K562 (cell line): ENCODE results near the gene BMP2K.

ENCODE experiments used
- TBP ChIP-seq: optimal IDR thresholded peaks from 2 replicates; pipeline ENCODE3; 2011; ENCODE audit warnings: low read depth, low read length, improper control_type of control experiment
- ZNF124 ChIP-seq: sonication (generic); formaldehyde crosslinking; IDR thresholded peaks from 2 replicates; pipeline ENCODE4 v1.8.1; 2022; ENCODE audit warnings: missing genetic modification reagents
- TF ChIP-seq, protein P1 (sequence below): fragments of 450-650 bp; formaldehyde crosslinking; IDR thresholded peaks from 2 replicates; pipeline ENCODE4 v1.4.0; 2022; ENCODE audit warnings: missing genetic modification characterization
- TF ChIP-seq, protein P2 (sequence below), 3 experiments: IDR thresholded peaks in 2 of 3; conservative IDR thresholded peaks in 1 of 3; 2 replicates each; pipeline ENCODE4 v1.5.1; 2011 to 2012; ENCODE audit warnings: low read length in 3 of 3, mild to moderate bottlenecking in 3 of 3, control low read depth in 2 of 3, improper control_type of control experiment in 1 of 3, inconsistent platforms in 1 of 3, low read depth in 1 of 3, mixed read lengths in 1 of 3, moderate library complexity in 1 of 3; ENCODE audit not compliant: insufficient read depth in 2 of 3

DNA sequence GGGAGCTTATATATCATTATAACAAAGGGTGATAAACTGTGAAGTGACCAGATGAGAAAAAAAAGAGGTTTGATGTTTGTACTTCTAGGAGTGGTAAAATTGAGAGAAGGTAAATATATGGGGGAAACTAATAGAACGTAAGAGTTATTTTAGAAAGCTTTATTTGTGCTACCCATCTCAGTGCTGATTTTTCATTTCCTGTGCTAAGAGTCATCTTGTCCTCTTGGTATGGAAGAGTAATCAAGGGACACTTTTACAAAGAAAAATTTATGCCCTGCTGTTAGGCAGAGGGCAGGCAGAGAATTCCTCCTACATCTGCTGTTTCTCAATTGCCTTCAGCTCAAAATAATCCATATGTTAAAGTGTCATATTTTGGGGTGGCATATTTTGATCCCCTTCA is 49.6 kb upstream of the BMP2K start:
- TF ChIP-seq ZNF124 (no peak), TBP (no peak)
- TF ChIP-seq, protein P1, sequence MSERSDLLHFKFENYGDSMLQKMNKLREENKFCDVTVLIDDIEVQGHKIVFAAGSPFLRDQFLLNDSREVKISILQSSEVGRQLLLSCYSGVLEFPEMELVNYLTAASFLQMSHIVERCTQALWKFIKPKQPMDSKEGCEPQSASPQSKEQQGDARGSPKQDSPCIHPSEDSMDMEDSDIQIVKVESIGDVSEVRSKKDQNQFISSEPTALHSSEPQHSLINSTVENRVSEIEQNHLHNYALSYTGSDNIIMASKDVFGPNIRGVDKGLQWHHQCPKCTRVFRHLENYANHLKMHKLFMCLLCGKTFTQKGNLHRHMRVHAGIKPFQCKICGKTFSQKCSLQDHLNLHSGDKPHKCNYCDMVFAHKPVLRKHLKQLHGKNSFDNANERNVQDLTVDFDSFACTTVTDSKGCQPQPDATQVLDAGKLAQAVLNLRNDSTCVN = no peak
- TF ChIP-seq, protein P2, sequence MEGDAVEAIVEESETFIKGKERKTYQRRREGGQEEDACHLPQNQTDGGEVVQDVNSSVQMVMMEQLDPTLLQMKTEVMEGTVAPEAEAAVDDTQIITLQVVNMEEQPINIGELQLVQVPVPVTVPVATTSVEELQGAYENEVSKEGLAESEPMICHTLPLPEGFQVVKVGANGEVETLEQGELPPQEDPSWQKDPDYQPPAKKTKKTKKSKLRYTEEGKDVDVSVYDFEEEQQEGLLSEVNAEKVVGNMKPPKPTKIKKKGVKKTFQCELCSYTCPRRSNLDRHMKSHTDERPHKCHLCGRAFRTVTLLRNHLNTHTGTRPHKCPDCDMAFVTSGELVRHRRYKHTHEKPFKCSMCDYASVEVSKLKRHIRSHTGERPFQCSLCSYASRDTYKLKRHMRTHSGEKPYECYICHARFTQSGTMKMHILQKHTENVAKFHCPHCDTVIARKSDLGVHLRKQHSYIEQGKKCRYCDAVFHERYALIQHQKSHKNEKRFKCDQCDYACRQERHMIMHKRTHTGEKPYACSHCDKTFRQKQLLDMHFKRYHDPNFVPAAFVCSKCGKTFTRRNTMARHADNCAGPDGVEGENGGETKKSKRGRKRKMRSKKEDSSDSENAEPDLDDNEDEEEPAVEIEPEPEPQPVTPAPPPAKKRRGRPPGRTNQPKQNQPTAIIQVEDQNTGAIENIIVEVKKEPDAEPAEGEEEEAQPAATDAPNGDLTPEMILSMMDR (IDR thresholded peaks at IDR 0.05 in 2 of 3, conservative IDR thresholded peaks at IDR 0.05 in 1 of 3; ENCODE audit: insufficient read depth in 2 of 3, low read depth in 1 of 3, low read length in 3 of 3) = no peak
